GM21526 (cell line): ENCODE results near the gene EVX2.

Source experiments
- ATAC-seq: cut with Tn5 transposase; IDR thresholded peaks from one replicate; pipeline ENCODE4 v1.9.1; 2021; ENCODE audit warnings: moderate library complexity; ENCODE audit not compliant: unreplicated experiment, low FRiP score

Gene EVX2

DNA sequence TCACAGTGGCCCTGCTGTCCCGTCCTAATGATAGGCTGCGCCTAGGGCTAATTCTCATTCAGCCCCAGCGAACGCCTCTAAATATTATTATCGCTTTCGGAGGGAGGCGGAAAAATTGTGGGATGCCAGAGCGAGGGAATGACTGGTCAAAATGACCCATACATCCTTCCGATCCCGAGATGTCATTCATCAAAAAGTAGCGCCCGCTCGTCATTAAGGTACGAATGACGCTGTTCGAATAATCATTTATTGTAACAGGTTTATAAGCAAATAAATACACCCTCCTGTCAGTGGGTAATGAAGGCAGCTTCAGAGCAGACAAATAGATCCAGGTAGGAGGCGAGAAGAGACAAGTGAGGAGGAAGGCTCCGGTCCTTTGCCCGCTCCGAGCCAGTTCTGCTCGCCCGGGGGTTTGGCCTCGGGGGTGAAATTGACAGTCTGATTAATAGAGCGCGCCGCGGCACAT, at the start of gene EVX2:
EVX2 (minus strand) TSS at position 167 of the 466 bp plus-strand sequence. CDS start 186 bp downstream, outside the sequence.
- ATAC-seq, result no peak

DNA sequence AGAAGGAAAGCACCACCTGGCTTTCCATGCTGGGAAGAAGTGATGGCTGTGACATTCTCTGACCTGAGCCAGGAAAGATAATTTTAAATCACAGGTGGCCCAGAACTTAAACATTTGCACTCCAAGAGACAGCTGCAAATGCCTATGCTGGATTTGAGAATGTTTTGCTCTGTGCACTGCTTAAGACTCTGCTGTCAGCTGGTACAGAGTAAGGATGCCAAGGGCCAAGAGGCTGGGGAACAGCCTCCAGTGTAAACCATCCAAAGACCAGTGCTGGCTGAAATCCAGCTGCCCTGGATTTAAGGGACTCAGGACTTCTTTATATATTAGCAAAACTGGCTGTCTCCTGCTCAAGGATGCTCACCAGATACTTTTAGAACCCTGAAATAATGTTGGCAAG, 49.6 kb upstream of the EVX2 start:
- no peak for ATAC-seq

DNA sequence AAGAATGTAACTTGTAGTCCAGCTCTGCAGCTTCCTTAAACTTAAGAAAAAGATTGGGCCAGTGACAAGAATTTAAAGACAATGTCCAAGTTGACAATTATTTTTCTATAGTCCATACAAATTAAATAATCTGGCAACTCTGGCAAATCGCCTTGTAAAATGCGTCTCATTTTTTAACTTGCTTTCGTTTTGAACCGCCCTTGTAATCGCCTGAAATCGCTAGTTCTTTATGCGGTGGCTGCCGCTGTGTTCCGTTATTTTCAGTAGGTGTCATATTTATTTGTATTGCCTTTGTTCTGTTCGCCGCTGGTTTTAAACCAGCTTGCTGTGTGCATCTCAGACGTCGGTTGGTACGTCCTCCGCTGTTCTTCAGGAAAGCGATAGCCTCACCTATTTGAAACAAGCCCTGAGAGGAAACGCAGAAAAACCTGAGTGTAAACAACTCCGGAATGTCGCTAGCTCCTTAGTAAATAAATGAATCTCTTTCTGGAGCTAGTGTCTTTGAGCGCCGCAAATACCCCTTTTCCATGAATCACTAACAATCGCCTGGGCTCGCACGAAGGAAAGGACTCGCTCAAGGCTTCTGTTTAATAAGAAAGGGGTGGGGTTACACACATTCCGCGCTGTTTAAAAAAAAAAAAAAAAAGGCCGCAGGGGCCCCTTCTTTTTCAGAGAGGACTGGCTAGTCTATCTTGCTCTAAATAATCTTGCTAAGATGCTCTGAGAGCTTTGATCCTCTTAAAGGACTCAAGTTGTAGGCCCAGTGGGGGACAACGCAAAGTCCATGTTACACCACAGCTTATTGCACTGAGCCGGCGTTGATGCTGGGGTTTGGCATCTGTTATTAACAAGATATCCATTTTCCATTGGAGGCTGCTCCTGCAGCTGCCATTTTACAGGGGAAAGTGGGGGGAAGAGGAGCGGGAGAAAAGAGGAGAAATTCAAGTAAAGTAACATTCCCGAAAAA, 48.7 kb upstream of the EVX2 start:
- no peak for ATAC-seq

DNA sequence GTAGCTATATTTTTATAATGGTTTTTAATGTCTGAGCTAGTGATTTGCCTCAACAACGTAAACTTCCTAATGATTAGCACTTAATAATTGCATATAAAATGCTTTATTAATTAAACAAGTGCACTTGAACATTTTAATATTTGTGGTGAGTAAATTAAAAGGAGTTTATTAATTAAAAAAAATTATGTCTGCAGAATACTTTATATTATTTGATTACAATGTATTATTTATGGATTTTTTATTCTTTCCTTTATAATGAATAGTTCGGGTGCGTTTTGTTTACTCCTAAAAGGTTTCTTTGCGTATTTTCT, 48.0 kb upstream of the EVX2 start:
- ATAC-seq, result no peak

DNA sequence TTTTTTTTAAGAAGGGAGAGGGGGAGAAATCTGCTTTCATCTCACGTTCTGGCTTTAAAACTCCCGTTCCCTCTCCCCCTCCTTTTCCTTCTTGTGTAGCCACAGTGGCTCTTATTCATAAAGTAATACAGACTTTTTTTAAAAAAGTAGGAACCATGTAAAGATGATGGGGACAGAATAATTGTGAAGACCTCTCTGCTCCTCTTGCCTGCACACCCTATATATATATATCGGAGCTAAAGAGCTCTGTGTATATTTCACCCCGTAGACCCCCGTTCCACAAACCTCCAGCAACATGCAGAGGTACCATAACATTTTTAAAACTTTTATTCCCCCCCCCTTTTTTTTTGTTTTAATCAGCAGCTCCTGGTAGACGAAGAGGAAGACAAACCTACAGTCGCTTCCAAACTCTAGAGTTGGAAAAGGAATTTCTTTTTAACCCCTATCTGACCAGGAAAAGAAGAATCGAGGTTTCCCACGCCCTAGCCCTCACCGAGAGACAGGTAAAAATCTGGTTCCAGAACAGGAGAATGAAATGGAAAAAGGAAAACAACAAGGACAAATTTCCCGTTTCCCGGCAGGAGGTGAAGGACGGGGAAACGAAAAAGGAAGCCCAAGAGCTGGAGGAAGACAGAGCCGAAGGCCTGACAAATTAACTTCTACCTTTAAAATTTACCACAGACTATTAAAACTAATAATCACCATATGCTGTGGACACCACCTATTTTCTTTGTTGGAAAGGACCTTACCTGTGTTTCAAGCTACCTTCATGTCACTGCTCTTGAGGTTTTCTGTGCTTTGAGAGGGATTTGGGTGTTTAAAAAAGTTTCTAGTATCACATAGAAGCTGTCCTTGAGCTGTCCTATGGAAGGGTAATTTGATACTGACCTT, 47.4 kb upstream of the EVX2 start:
- ATAC-seq, result no peak

DNA sequence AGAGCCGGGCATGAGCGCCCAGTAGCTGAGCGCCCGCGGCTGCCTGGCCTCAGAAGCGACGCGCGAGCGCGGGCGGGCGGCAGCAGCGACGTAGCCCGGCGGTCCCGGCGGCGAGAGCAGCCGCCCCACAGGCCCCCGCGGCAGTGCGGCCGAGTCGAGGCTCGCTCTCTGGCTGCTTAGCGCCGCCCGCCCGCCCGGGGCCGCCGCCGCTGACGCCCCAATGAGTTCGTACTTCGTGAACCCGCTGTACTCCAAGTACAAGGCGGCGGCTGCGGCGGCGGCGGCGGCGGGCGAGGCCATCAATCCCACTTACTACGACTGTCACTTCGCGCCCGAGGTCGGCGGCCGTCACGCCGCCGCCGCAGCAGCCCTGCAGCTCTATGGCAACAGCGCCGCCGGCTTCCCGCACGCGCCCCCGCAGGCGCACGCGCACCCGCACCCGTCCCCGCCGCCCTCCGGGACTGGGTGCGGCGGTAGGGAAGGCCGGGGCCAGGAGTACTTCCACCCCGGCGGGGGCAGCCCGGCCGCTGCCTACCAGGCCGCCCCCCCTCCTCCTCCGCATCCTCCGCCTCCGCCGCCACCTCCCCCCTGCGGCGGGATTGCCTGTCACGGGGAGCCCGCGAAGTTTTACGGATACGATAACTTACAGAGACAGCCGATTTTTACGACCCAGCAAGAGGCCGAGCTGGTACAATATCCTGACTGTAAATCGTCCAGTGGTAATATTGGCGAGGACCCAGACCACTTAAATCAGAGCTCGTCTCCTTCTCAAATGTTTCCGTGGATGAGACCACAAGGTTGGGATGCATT, 46.6 kb upstream of the EVX2 start:
- ATAC-seq, result no peak

DNA sequence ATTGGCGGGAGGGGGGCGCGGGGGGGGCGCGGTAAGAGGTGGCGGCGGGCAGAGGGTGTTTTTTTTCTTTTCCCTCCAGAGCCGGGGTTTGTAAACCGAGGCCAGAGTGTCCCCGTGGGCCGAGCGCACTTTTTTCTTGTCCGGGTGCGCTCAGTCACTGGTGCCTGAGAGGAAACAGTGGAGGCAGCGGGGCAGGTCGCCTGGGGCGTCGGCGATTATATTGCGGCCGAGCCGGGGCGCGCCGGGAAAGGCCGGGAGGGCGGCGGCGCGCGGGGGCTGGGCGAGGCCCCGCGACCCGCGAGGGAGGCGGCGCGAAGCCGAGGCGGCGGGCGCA, 46.0 kb upstream of the EVX2 start:
- ATAC-seq, result no peak

DNA sequence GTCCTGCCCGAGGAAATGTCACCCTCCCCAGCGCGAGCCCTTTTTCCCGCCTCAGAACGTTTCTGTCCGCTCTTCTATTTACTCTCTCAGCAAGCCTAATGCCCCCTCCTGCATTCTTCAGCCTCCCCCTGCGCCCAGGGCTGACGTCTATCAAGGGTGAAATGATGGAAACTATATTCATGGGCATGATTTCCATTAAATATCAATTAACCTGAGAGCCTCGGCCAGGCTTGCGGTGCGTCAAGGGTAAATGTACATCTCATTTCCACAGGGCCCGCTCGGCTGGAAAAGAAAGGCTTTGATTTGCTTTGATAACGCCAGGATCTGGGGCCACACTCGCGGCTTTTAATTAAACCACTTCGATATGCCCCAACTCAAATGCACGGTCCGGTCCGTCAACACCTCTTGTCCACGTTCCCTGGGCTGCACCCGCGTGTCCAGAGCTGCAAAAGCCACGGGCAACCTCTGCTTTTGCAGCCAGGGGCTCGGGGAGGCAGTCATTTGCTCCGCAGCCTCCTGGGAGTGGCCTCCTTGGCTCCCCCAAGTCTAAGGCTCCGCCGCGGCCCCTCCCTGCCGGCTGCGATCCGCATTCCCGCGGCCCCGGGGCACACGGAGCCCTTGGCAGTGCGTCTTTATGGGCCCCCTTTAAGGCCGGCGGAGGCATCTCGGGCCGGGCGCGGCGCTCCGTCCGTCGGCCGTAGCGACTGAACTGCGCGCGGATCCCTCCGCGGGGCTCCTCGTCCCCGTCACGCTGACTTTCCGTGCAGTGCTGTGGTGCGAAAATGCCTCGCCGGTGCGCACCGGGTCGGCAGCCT, 45.4 kb upstream of the EVX2 start, which contains the start of gene HOXD8:
HOXD8 (plus strand) TSS at position 724 of the 815 bp plus-strand sequence. CDS start 662 bp downstream, outside the sequence.
- no peak for ATAC-seq

DNA sequence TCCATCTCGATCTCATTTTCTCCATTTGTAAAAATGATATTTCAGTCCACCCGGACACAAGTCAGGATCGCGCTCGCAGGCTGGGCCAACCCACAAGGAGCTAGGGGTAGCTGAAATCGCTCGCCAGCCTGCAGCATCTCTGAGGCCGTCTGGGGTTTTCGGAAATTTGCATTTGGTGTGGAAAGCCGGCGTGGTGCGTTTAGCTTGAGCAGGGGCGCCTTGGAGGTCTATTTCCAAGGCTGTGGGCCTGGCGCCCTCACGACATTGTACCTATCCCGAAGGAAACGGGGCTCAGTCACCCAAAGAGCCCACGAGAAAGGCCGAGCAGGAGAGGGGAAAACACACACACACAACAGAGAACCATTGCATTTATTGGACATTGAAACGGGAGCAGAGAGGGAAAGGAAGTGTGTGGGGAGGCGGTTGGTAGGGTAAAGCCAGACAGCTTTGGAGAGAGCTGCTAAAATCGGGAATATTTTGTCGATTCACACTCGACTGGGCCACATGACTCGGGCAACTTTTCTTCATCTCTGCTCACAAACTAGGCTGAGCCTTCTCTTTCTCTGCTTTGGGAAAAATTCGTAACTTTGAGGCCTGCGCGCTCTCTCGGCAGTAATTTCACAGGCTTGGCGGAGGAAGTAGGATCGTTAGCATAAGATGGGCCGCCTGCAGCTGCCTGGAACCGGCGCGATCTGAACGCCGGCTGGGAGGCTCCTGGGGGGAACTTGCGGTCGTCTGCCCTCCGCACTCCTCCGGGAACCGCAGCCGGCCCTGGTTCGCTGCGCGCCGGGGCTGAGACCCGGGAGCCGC, 44.6 kb upstream of the EVX2 start:
- no peak for ATAC-seq

DNA sequence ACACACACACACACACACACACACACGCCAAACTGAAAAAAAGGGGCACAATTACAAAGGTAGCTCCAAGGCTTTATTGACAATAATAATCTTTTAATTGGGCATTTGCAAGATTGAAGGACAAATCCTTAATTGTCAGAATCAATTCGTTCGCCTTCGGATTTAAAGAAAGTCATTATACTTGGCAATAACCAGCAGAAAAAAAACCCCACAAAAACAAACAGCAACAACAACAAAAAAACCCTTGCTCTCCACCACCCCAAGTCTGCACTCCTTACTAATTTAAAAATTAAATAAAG, 44.0 kb upstream of the EVX2 start:
- ATAC-seq, result no peak

DNA sequence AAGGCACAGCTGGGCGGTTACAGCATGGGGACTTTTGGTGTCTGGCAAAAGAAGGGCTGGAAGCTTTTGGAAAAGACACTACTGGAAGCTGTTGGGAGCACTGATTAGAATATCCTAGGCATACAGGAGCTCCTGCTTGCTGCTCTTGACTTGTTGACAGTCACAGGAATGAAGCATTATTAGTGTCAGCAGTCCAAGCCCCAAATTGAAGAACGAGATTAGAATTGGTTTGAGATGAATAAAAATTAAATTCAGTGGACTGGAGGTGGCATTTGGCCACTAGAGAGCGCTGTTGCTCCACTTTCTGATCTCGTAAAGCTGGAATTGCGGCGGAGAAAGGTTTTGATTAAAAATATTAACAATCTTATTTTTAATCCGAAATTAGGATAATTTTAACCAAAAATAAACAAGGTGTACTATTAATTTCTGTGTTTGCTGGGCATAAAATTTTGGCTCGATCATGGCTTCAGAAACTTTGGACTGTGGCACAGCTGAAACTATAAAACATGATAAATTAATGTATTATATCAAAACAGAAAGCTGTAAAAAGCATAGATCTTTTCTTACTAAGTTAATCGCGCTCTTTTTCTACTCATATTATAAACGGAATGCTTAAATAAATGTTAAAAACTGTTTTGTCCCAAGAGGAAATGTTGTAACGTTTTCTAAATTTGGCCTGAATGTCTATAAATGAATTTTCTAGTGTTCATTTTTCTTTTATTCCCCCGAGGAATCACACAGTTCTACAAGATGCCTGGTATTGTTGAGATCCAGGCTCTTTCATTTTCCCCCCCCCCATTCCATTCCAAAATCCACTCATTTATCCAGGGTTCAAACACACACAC, 43.4 kb upstream of the EVX2 start:
- ATAC-seq, result no peak

DNA sequence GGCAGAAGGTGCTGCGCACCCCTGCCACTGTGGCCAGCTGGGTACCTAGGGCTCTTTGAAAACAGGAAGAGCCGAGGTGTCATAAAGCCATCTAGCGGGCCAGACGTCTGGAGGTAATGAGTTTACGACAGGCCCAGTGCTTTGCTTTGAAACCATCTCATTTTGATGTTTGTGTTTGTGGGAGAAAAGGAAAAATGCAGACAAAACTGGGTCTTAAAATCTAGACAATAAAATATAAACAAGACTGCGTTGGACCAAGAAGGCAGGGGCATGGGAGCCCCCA, 42.0 kb upstream of the EVX2 start:
- no peak for ATAC-seq

DNA sequence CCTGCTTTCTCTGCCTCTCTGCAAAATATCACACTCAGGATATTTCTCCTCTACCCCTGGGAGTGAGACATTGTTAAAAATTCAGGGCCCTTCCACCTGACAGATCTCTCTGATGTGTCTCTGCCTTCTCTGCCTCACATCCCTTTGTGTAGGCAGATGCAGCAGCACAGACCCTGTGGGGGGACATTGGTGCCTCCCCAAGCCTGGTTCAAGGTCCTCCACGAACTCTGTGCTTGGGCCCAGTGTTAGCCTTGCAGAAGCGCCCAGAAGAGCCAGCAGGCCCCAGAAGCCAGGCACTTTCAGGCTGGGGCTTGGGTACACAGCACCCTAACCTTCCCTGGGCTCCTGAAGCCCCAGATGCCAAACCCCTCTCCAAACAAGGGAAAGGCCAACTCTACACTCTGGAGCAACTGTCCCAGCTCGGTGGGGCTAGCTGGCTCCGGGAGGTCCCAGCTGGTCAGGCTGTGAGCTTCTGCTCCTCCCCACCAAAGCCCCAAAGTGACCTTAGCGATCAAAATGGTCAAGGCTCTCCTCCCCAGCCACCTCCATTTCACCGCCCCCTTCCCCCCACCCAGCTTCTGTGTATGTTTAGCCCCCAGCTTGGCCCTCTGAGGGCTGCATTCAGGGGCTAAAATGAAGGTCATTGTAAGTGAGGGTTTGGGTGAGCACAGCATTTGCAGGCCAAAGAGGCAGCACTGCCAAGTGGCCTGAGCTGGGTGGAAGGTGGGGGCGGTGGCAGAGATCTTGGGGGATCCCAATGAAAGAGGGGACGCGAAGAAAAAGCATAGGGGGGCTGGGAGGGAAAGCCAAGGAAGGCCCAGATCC, 41.4 kb upstream of the EVX2 start:
- no peak for ATAC-seq

DNA sequence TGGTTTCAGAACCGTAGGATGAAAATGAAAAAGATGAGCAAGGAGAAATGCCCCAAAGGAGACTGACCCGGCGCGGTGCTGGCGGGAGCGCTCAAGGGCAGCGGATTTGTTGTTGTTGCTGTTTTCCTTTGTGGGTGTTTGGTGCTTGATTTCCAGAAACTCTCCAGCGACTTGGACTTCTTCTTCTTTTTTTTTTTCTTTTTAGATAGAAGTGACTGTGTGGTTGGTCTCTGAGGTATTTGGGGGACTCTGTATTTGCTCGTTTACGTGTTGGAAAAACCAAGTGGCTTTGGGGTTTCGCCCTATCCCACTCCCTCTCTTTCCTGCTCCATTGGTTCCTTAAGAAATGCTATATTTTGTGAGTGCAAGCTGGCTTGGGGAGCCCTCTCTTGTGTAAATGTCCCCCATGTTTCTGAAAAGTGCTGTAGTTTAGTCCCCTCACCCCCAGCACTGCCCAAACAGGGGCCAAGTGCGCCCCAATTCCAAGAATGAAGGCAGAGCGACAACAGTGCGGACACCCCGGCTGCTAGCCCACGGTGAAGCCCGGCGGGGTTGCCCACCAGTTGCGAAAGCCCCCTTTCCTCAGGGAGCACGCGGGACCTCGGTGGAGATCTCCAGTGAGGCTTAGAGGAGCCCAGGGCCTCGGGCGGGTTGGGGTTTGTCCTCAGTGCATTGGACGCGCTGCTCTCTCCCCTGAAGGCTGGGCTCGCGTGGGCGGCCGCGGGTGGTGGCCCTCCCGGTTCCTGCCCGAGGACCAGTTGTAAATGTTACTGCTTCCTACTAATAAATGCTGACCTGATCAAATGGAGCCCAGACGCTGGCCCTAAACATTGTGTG, 40.6 kb upstream of the EVX2 start:
- ATAC-seq, result no peak

DNA sequence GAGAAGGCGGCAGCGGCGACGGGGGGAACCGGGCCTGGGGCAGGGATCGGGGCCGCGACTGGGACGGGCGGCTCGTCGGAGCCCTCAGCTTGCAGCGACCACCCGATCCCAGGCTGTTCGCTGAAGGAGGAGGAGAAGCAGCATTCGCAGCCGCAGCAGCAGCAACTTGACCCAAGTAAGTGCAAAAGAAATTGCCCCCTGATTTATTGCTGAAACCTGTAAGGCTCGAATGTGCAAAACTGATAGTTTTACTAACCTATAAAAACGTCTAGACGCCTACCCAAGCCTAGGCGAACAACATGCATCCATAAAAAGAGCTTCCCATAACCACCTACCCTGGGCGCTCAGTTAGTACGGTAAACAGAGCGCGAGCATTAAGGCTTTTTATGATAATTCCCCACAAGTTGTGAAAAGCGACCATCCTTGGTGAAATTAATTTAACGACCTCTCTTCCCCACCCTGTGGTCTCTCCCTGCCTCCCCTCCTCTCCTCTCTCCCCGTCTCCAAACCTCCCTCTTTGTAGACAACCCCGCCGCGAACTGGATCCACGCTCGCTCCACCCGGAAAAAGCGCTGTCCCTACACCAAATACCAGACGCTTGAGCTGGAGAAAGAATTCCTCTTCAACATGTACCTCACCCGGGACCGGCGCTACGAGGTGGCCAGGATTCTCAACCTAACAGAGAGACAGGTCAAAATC, 39.8 kb upstream of the EVX2 start:
- no peak for ATAC-seq
